Activated CD4-positive, alpha-beta T cell treated with anti-CD3 and anti-CD28 coated beads, Interleukin-2, amount 50 U/mL, for 24 hours (primary cell): ENCODE measurements around the gene SLC45A2.

Experiments
- DNase-seq, 2 donors: peaks; one replicate each; pipeline ENCODE4 v3.0.0-alpha.2; 2020; ENCODE audit warnings: low read depth in 1 of 2, low spot score in 1 of 2

The SLC45A2 gene

DNA sequence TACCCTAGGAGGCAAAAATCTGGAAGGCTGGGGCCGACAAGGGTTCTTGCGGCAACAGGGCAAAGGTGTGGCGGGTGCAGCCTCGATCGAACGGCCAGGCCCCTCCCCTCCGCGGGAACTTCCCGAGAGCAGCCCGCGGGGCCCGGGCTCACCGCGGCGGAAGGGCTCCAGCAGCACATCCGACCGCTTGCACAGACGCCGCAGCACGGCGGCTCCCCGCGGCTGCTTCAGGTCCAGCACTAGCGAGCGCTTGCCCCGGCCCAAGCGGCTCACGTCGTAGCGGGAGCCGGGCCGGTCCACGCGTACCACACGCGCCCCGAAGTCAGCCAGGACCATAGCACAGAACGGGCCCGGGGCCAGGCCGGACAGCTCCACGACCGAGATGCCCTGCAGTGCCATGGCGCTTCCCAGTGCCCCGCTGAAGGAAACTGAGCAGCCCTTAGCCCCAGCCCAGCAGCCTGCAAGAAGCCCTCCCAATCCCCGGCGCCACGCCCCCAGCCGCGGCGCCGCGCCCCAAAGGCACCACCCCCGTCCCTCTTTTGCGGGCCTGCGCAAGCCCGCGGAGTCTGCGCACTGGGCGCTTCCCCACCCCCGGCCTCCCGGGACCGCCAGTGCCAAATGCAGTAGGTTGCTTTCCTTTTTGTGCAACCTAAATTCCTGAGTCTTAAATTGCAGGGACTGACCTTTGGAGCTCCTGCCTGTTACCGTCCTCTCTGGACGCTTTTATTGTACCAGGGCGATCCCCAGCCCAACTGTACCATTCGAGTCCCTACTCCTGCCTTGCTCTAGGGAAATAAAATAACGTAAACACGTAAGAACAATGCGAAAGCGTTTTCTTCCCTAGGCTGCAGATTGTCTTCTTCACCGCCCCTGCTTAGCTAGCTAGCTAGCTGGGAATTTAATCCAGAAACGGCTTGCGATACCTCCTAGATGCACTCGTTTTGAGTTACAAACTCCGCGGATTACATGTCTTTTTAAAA, 23.4 kb upstream of the SLC45A2 start, which contains the start of gene AMACR:
TSS of gene AMACR (minus strand) at position 430 of the 980 bp plus-strand sequence. CDS start at position 399, 31 bp downstream.
- DNase-seq: peak; percentile 63 to 85

GRCh38 chr5:34007201-34007620, 22.7 kb upstream of the SLC45A2 start:
- no peak for DNase-seq

GRCh38 chr5:34005681-34006080, 21.2 kb upstream of the SLC45A2 start:
- DNase-seq: no peak

DNA sequence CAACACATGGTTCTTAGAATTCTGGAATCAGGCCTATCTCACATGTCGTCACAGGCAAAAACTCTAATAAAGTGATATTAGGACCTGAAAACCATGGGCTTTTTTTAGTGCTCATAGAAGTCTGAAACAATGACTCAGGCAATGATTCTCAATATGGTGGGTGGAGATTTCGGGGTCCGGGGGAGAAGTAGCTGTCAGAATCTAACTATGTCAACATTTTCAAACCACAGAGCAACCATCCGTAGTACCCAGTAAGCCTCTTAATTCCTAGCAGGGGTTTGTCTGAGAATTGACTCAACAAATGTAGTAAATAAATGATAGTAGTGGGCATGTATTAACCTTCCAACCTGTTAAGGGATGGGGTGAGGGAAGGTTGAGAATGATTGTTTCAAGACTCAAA, 20.7 kb upstream of the SLC45A2 start:
- DNase-seq: no peak

DNA sequence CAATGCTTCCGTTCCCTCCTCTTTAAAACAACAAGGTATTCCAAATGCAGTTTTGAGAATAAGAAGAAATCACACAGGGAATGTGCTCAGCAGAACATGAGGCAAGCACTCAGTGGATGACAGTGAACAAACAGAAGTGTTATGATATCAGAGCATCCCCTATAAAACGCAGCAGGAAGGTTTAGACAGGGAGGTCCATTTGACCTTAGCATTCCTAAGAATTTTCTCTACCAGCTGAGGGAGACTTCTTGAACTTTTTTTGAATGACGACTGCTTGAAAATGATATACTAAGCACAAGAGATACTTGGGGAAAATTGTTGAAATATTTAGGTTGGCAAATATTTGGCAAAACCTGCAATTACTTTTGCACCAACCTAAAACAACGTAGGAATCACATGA, 19.4 kb upstream of the SLC45A2 start:
- DNase-seq: no peak

- no peak for DNase-seq
Measured at GRCh38 chr5:34002629-34003328, 18.3 kb upstream of the SLC45A2 start.

- DNase-seq: no peak
Measured at GRCh38 chr5:34001241-34001841, 16.8 kb upstream of the SLC45A2 start.

- DNase-seq: no peak
Measured at GRCh38 chr5:33999978-34000377, 15.5 kb upstream of the SLC45A2 start.

GRCh38 chr5:33997331-33997983, 13.0 kb upstream of the SLC45A2 start:
- DNase-seq: peak in 1 of 2 donors; percentile 15

DNA sequence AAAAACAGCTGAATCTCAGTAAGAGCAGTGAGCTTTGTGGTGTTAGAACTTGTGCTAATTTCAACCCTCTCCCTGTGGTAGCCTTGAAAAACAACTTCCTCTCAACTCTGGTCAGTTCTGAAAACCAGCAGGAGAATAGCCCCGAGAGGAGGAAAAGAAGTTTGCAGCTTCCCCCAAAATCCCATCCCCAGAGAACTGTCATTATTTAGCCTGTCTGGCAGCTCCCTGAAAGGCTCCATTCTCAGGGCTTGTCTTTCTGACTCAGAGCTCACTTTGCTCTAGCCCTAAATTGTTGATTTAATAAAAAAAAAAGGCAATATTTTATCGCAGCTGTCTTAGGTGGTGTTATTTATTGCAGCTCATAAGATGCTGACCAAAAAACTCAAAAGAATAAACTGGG, 11.4 kb upstream of the SLC45A2 start:
- no peak for DNase-seq

GRCh38 chr5:33994845-33995244, 10.4 kb upstream of the SLC45A2 start:
- DNase-seq: no peak

GRCh38 chr5:33992864-33993263, 8.4 kb upstream of the SLC45A2 start:
- no peak for DNase-seq

GRCh38 chr5:33985447-33985846, 954 bp upstream of the SLC45A2 start:
- DNase-seq: no peak

- no peak for DNase-seq
Measured at GRCh38 chr5:33984178-33984577, 315 bp downstream of the SLC45A2 start.

GRCh38 chr5:33981408-33982162, 2.9 kb downstream of the SLC45A2 start:
- no peak for DNase-seq

- no peak for DNase-seq
Measured at GRCh38 chr5:33980030-33980429, 4.5 kb downstream of the SLC45A2 start.

GRCh38 chr5:33978306-33978705, 6.2 kb downstream of the SLC45A2 start:
- no peak for DNase-seq

DNA sequence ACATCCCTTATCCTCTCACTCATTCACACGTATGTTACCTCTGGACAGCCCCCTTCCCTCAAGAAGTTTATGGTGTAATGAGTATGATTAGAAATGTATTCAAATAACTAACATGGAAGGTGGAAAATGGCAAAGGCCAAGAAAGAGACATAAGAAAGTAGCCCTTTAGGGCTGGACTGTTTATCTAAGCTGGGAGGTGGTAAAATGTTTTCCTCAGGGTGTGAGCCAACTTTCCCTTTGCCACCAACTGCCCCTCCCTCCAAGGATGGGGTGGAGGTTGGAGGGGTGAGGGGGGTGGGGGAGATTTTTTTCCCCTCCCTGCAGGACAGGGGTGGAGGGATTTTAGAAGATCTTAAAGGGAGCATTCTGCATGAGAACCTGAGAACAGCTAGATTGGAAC, 8.2 kb downstream of the SLC45A2 start:
- DNase-seq: no peak

- no peak for DNase-seq
Measured at GRCh38 chr5:33975852-33976251, 8.6 kb downstream of the SLC45A2 start.

- DNase-seq: no peak
Measured at GRCh38 chr5:33973271-33973670, 11.2 kb downstream of the SLC45A2 start.
